GM13976 (cell line): ENCODE measurements around the gene ABCD1.
"Not testable (repeated sequence)": the region's sequence is repeated elsewhere in the genome, so short reads cannot be mapped to it uniquely, and the experiment has no call there.

Experiments
- DNase-seq: peaks from one replicate; pipeline ENCODE4 v3.0.0; 2012; ENCODE audit warnings: low spot score
- CTCF ChIP-seq: IDR thresholded peaks from 2 replicates; pipeline ENCODE4 v1.5.1; 2012; ENCODE audit warnings: borderline replicate concordance, mild to moderate bottlenecking; ENCODE audit not compliant: insufficient read depth; ENCODE audit errors: extremely low read depth, missing control alignments, control extremely low read depth
- in situ Hi-C: fragments of 300-500 bp; cut with MboI; formaldehyde crosslinking; loops from one replicate; pipeline ENCODE4 v1.12.0; 2022; ENCODE audit warnings: low sequenced_read_pairs, mixed read lengths, inconsistent platforms; ENCODE audit not compliant: unreplicated experiment

The ABCD1 gene

GRCh38 chrX:153726286-153727122, 1.8 kb downstream of the ABCD1 start:
- peak; percentile 85 for DNase-seq
- in situ Hi-C loops, result no loop called here
- no peak for TF ChIP-seq CTCF

GRCh38 chrX:153727123-153727931, 2.7 kb downstream of the ABCD1 start:
- no peak for TF ChIP-seq CTCF
- DNase-seq, result no peak
- in situ Hi-C loops, result no loop called here

DNA sequence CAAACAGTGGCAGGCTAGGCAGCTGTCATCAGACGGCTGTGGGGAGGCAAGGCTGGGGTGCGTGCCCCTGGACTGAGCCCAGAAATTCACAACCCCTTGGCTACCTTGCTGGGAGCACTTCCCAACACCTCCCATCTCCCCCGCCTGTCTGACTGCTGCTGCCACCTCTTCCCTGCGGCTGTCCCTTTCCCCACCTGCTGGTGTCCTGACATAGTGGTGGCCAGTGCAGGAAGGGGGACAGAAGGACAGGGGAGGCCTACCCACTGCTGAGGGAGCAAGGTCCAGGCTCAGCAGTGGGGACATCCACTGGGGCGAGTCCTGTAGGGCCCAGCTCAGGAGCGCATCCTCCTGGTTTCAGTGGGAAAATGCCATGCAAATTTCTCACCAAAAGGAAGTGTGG, 3.4 kb downstream of the ABCD1 start:
- no peak for TF ChIP-seq CTCF
- in situ Hi-C loops, result no loop called here
- no peak for DNase-seq

- DNase-seq, result no peak
- in situ Hi-C loops, result no loop called here
- no peak for TF ChIP-seq CTCF
Observed at GRCh38 chrX:153728951-153729631, 4.4 kb downstream of the ABCD1 start.

DNA sequence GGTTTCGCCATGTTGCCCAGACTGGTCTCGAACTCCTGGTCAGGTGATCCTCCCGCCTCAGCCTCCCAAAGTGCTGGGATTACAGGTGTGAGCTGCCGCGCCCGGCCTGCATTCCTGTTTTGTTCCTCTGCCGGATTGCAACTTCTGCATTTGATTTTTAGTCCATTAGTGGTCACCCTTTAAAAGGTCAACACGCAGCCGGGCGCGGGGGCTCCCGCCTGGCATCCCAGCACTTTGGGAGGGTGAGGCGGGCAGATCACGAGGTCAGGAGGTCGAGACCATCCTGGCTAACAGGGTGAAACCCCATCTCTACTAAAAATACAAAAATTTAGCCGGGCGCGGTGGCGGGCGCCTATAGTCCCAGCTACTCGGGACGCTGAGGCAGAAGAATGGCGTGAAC, 5.5 kb downstream of the ABCD1 start:
- in situ Hi-C loops, DNase-seq: not testable (repeated sequence)

- TF ChIP-seq CTCF, result no peak
- no peak for DNase-seq
- in situ Hi-C loops, result no loop called here
Observed at GRCh38 chrX:153731117-153731844, 6.6 kb downstream of the ABCD1 start.

GRCh38 chrX:153731845-153732215, 7.2 kb downstream of the ABCD1 start:
- TF ChIP-seq CTCF, result no peak
- in situ Hi-C loops, result no loop called here
- DNase-seq, result no peak
